22Rv1 (cell line): Measurements from ENCODE around the gene COA8.

Experiments used
- ZFX ChIP-seq: fragments of 450-650 bp; IDR thresholded peaks from 2 replicates; pipeline ENCODE4 v1.6.1; 2017; ENCODE audit warnings: antibody characterized with exemption, borderline replicate concordance
- TF ChIP-seq, protein P1 (sequence below): fragments of 450-650 bp; IDR thresholded peaks from 2 replicates; pipeline ENCODE4 v1.5.1; 2017; ENCODE audit warnings: mild to moderate bottlenecking

DNA sequence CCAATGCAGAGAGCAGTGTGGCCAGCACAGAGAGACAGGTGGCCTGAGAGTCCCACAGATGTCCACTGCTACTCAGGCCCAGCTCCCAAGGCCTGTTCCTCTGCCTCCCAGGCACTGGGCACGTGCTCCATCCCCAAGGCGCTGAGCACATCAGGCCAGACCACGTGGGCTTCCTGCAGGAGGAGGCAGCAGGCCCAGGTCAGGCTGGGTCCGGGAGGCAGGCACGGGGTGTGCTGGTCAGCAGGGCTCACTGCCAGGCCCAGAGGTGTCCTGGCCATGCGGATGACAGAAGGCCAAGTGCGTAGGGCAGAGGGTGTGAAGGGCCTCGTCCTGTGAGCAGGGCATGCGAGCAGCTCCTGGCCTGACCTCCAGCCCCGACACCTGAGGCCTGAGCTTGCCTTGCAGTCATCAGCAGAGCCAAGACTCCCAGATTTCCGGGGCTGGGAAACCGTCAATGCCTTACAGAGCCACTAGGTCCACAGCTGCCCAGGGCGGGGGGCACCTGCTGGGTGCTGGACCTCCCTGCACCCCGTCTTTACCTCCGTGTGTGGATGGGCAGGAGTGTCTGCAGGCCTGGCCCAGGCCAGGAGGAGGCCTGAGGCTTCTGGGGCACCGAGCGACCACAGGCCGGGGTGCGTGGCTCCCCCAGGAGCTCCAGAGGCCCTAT, 18.9 kb upstream of the COA8 start:
- TF ChIP-seq, protein P1, sequence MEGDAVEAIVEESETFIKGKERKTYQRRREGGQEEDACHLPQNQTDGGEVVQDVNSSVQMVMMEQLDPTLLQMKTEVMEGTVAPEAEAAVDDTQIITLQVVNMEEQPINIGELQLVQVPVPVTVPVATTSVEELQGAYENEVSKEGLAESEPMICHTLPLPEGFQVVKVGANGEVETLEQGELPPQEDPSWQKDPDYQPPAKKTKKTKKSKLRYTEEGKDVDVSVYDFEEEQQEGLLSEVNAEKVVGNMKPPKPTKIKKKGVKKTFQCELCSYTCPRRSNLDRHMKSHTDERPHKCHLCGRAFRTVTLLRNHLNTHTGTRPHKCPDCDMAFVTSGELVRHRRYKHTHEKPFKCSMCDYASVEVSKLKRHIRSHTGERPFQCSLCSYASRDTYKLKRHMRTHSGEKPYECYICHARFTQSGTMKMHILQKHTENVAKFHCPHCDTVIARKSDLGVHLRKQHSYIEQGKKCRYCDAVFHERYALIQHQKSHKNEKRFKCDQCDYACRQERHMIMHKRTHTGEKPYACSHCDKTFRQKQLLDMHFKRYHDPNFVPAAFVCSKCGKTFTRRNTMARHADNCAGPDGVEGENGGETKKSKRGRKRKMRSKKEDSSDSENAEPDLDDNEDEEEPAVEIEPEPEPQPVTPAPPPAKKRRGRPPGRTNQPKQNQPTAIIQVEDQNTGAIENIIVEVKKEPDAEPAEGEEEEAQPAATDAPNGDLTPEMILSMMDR = no peak
- no peak for TF ChIP-seq ZFX
